Activated CD4-positive, alpha-beta memory T cell treated with anti-CD3 and anti-CD28 coated beads for 36 hours (primary cell): ENCODE data around the gene SLC17A4. TPM values are rescaled to one million over a fixed set of nuclear protein-coding genes. Genes with fewer than 3 reads are reported as not detected.
A peak's percentile ranks its signal among the peaks of the same experiment; 100 is the strongest.

Experiments
- CTCF ChIA-PET: fragments of 350-600 bp; sonication (Branson Sonifier 250); formaldehyde crosslinking; loops from one replicate; lab custom pipeline; 2021; ENCODE audit warnings: antibody characterized with exemption, inconsistent platforms; lab: Charles Lee
- POLR2A ChIA-PET: fragments of 350-600 bp; sonication (Branson Sonifier 250); formaldehyde crosslinking; loops from one replicate; lab custom pipeline; 2021; ENCODE audit warnings: antibody characterized with exemption; lab: Charles Lee
- DNase-seq: peaks from one replicate; pipeline ENCODE4 v3.0.0-alpha.2; 2020
- H3K27ac Mint-ChIP-seq: one replicate; pipeline ENCODE4 v1.8.0; 2021; ENCODE audit warnings: mixed read lengths
- H3K27me3 Mint-ChIP-seq: one replicate; pipeline ENCODE4 v1.8.0; 2021; ENCODE audit warnings: mixed read lengths
- H3K36me3 Mint-ChIP-seq: one replicate; pipeline ENCODE4 v1.8.0; 2021; ENCODE audit warnings: mixed read lengths
- H3K4me1 Mint-ChIP-seq: one replicate; pipeline ENCODE4 v1.8.0; 2021; ENCODE audit warnings: low read depth, mixed read lengths
- H3K4me3 Mint-ChIP-seq: one replicate; pipeline ENCODE4 v1.8.0; 2021; ENCODE audit warnings: mild to moderate bottlenecking, mixed read lengths
- H3K9me3 Mint-ChIP-seq: one replicate; pipeline ENCODE4 v1.8.0; 2021; ENCODE audit warnings: mixed read lengths
- intact Hi-C: fragments of 100-400 bp; cut with micrococcal nuclease; formaldehyde crosslinking; loops from one replicate; pipeline ENCODE4 v1.15.1; 2023
- total RNA-seq, 2 experiments: library from RNA; stranded (reverse); gene quantifications; one replicate each; pipeline ENCODE4 v1.2.3, GENCODE V29; 2021

The SLC17A4 gene
- total RNA-seq, 2 experiments from 2014 or later = not detected

DNA sequence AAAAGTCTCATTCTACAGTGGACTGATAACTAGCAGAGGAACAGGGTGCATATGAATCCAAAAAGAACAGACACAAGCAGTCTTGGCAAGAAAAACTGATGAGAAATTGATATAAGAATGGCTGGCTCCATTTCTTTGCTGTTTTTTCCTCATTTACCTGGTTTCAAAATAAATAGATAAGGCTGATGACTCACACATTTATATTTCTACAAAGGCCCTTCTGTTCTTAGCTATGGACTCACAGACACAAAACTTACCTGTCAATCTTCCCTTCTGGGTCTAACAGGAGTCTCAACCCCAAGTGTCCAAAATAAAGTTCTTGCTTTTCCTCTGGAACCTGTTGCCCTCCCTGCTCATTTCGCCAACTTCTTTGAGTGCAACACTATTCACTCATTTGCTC is 941 bp downstream of the SLC17A4 start:
- DNase-seq = no peak
- POLR2A ChIA-PET = no interaction called here
- Mint-ChIP-seq H3K27ac (no peak overlapping the region), H3K9me3 (no peaks in the 10 kb centered on the region), H3K36me3 (no peaks in the 10 kb centered on the region), H3K4me3 (no peak overlapping the region), H3K4me1 (no peaks in the 10 kb centered on the region), H3K27me3 (peaks cover 14% of the 10 kb centered on the region)
- CTCF ChIA-PET = interaction anchor here (1.0 kb wide), 1 partner anchor 35 kb away, joined by 3 read pairs; no protein-coding TSS in a partner anchor
- intact Hi-C loops = no loop called here

- Mint-ChIP-seq H3K9me3 (no peaks in the 10 kb centered on the region), H3K4me3 (no peak overlapping the region), H3K27me3 (peaks cover 15% of the 10 kb centered on the region), H3K36me3 (no peaks in the 10 kb centered on the region), H3K27ac (no peak overlapping the region), H3K4me1 (no peaks in the 10 kb centered on the region)
- intact Hi-C loops = no loop called here
- CTCF ChIA-PET = no interaction called here
- DNase-seq = no peak
- POLR2A ChIA-PET = no interaction called here
Measured at GRCh38 chr6:25756382-25757363, 2.1 kb downstream of the SLC17A4 start.

GRCh38 chr6:25757936-25758642 is 3.5 kb downstream of the SLC17A4 start:
- Mint-ChIP-seq H3K27me3 (peaks cover 17% of the 10 kb centered on the region), H3K4me1 (no peaks in the 10 kb centered on the region), H3K4me3 (no peak overlapping the region), H3K27ac (no peak overlapping the region), H3K36me3 (no peaks in the 10 kb centered on the region), H3K9me3 (no peaks in the 10 kb centered on the region)
- ChIA-PET CTCF (no interaction called here), POLR2A (no interaction called here)
- no peak for DNase-seq
- intact Hi-C loops = no loop called here

- H3K4me3 Mint-ChIP-seq = no peak overlapping the region
- H3K4me1 Mint-ChIP-seq = no peaks in the 10 kb centered on the region
- no peak overlapping the region for H3K27ac Mint-ChIP-seq
- intact Hi-C loops = no loop called here
- H3K27me3 Mint-ChIP-seq = peaks cover 7% of the 10 kb centered on the region
- CTCF ChIA-PET = no interaction called here
- no peaks in the 10 kb centered on the region for H3K9me3 Mint-ChIP-seq
- H3K36me3 Mint-ChIP-seq = no peaks in the 10 kb centered on the region
- DNase-seq = no peak
- POLR2A ChIA-PET = no interaction called here
Measured at GRCh38 chr6:25764611-25765010, 10.1 kb downstream of the SLC17A4 start.

DNA sequence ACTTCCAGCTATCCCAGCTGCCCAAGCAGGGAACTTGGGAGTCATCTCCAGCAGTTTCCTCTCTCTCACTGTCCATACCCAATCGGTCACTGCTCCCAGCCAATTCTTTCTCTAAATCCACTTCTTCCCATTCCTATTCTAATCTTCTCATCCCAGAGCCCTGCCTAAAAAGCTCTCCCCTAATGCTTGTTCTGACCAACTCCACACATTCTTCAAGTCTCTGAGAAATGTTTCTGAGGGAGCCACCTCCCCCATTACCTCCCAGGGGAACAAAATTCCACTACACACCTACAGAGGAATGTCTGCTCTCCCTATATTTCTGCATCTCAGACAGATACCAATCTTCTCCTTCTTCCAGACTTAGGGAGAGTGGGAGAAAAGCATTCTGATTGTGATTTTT is 14.0 kb downstream of the SLC17A4 start:
- peaks cover 6% of the 10 kb centered on the region for H3K27me3 Mint-ChIP-seq
- CTCF ChIA-PET = interaction anchor here (1.0 kb wide), 1 partner anchor 28 kb away, joined by 3 read pairs; no protein-coding TSS in a partner anchor
- intact Hi-C loops = no loop called here

DNA sequence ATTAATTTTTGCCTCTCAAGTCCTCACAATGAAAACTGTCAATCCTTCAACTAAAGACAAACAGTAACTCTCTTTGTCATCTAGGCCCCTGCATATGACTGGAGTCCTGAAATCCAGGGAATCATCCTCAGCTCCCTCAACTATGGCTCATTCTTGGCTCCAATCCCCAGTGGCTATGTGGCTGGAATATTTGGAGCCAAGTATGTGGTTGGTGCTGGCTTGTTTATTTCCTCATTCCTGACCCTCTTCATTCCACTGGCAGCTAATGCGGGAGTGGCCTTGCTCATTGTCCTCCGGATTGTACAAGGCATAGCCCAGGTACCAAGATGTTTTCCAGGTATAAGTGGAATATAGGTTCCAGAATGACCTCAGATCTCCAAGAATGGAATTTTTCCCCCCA is 15.4 kb downstream of the SLC17A4 start:
- CTCF ChIA-PET = no interaction called here
- intact Hi-C loops = no loop called here
- Mint-ChIP-seq H3K4me1 (no peaks in the 10 kb centered on the region), H3K36me3 (no peaks in the 10 kb centered on the region), H3K27ac (no peak overlapping the region), H3K4me3 (no peak overlapping the region), H3K9me3 (no peaks in the 10 kb centered on the region), H3K27me3 (peaks cover 6% of the 10 kb centered on the region)
- no peak for DNase-seq
- POLR2A ChIA-PET = interaction anchor here (0.6 kb wide), 1 partner anchor 101 kb away, joined by 4 read pairs; no protein-coding TSS in a partner anchor

More for the DNA sequence above, 14.0 kb downstream of the SLC17A4 start:
- H3K27ac Mint-ChIP-seq = no peak overlapping the region
- POLR2A ChIA-PET = no interaction called here
- H3K4me1 Mint-ChIP-seq = no peaks in the 10 kb centered on the region
- DNase-seq = no peak
- H3K36me3 Mint-ChIP-seq = no peaks in the 10 kb centered on the region
- H3K4me3 Mint-ChIP-seq = no peak overlapping the region
- H3K9me3 Mint-ChIP-seq = no peaks in the 10 kb centered on the region

- Mint-ChIP-seq H3K9me3 (no peaks in the 10 kb centered on the region), H3K36me3 (no peaks in the 10 kb centered on the region), H3K4me1 (peaks cover 19% of the 10 kb centered on the region), H3K4me3 (no peak overlapping the region), H3K27ac (no peak overlapping the region), H3K27me3 (peaks cover 5% of the 10 kb centered on the region)
- CTCF ChIA-PET = no interaction called here
- intact Hi-C loops = no loop called here
- POLR2A ChIA-PET = no interaction called here
- no peak for DNase-seq
Measured at GRCh38 chr6:25774120-25774715, 19.7 kb downstream of the SLC17A4 start.

DNA sequence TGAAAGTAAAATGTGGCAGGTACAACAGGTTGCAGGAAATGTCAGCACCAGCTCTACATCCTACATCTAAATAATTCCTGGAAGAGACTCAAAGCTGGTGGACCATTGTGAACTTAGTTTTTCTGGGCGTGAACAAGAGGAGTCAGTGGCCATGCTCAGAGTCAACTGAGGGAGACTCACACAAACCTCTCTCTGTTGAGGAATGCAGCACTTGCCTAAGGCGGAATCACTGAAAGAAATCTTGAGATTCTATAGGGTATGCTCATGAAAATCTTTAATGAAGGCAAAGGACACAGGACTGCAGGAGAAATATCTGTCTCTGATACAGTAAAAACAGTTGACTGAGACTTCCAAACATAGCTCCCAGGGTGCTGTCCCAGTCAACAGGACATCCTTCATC is 22.5 kb downstream of the SLC17A4 start:
- H3K36me3 Mint-ChIP-seq = no peaks in the 10 kb centered on the region
- H3K4me1 Mint-ChIP-seq = peaks cover 19% of the 10 kb centered on the region
- no peak for DNase-seq
- H3K9me3 Mint-ChIP-seq = no peaks in the 10 kb centered on the region
- intact Hi-C loops = loop anchor here (5.0 kb wide), 2 partner anchors 90 to 280 kb away; a partner anchor contains a TSS
- POLR2A ChIA-PET = no interaction called here
- H3K27me3 Mint-ChIP-seq = peaks cover 2% of the 10 kb centered on the region
- no peak overlapping the region for H3K4me3 Mint-ChIP-seq
- CTCF ChIA-PET = no interaction called here
- H3K27ac Mint-ChIP-seq = no peak overlapping the region

GRCh38 chr6:25777856-25778649 is 23.5 kb downstream of the SLC17A4 start:
- peaks cover 19% of the 10 kb centered on the region for H3K4me1 Mint-ChIP-seq
- ChIA-PET POLR2A (no interaction called here), CTCF (interaction anchor here (1.0 kb wide), 1 partner anchor 65 kb away, joined by 3 read pairs; no protein-coding TSS in a partner anchor)
- H3K36me3 Mint-ChIP-seq = no peaks in the 10 kb centered on the region
- H3K27ac Mint-ChIP-seq = peak overlapping the region; percentile 46
- no peak for DNase-seq
- H3K27me3 Mint-ChIP-seq = peaks cover 2% of the 10 kb centered on the region
- intact Hi-C loops = loop anchor here (1.0 to 5.0 kb wide), 3 partner anchors 64 to 279 kb away; a partner anchor contains a TSS
- no peaks in the 10 kb centered on the region for H3K9me3 Mint-ChIP-seq
- H3K4me3 Mint-ChIP-seq = no peak overlapping the region

DNA sequence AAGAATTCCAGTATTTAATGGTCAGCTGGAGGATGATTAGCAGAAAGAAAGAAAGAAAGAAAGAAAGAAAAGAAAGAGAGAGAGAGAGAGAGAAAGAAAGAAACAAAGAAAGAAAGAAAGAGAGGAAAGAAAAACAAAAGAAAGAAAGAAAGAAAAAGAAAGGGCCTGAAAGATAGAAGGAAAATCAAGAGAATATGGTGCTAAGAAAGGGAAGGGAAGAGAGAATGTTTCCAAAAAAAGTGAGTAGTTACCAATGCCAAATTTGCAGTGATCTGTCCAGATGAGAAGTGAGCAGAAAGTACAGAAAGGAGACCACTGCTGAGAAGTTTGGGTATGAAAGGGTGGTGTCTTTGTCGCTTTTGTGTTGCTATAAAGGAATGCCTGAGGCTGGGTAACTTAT is 26.6 kb downstream of the SLC17A4 start:
- no peak for DNase-seq
- CTCF ChIA-PET = no interaction called here
- Mint-ChIP-seq H3K36me3 (no peaks in the 10 kb centered on the region), H3K27ac (no peak overlapping the region), H3K27me3 (peaks cover 2% of the 10 kb centered on the region), H3K9me3 (no peaks in the 10 kb centered on the region), H3K4me1 (peaks cover 19% of the 10 kb centered on the region), H3K4me3 (no peak overlapping the region)
- POLR2A ChIA-PET = no interaction called here
- intact Hi-C loops = no loop called here

- Mint-ChIP-seq H3K4me3 (no peak overlapping the region), H3K9me3 (no peaks in the 10 kb centered on the region), H3K4me1 (peaks cover 11% of the 10 kb centered on the region), H3K27ac (no peak overlapping the region), H3K36me3 (no peaks in the 10 kb centered on the region), H3K27me3 (no peaks in the 10 kb centered on the region)
- POLR2A ChIA-PET = no interaction called here
- DNase-seq = no peak
- intact Hi-C loops = loop anchor here (5.0 kb wide), 3 partner anchors 40 to 205 kb away; no protein-coding TSS in a partner anchor
- CTCF ChIA-PET = interaction anchor here (0.6 to 5.6 kb wide), 10 partner anchors 67 to 293 kb away, joined by 3 to 48 read pairs (median 6); a partner anchor contains a TSS
Measured at GRCh38 chr6:25787428-25787827, 32.9 kb downstream of the SLC17A4 start.
